DND-41 (cell line): Measurements from ENCODE around the gene CDC42SE2.
"Not testable (repeated sequence)": the region's sequence is repeated elsewhere in the genome, so short reads cannot be mapped to it uniquely, and the experiment has no call there.

Experiments used
- ATAC-seq: fragments of 200-7000 bp; cut with Tn5 transposase; 3 replicates; pipeline ENCODE4 v1.9.1; 2021; ENCODE audit warnings: low read depth; ENCODE audit not compliant: insufficient read depth
- DNase-seq: peaks from one replicate; pipeline ENCODE4 v3.0.0-alpha.2; 2020
- H2AFZ ChIP-seq: 2 replicates; pipeline ENCODE4 v1.6.0; 2012; ENCODE audit warnings: low read depth, low read length
- H3K27ac ChIP-seq: 2 replicates; pipeline ENCODE4 v1.5.1; 2012; ENCODE audit warnings: low read length, inconsistent platforms
- H3K27me3 ChIP-seq: fragments of 200-600 bp; sonication (generic); 2 replicates; pipeline ENCODE4 v1.6.0; 2012; ENCODE audit warnings: low read length, mild to moderate bottlenecking, inconsistent platforms; ENCODE audit not compliant: insufficient read depth, poor library complexity
- H3K36me3 ChIP-seq: 2 replicates; pipeline ENCODE4 v1.5.1; 2012; ENCODE audit warnings: low read length, inconsistent platforms; ENCODE audit not compliant: insufficient read depth
- H3K4me1 ChIP-seq: 2 replicates; pipeline ENCODE4 v1.5.1; 2012; ENCODE audit warnings: mild to moderate bottlenecking, low read length; ENCODE audit not compliant: insufficient read depth
- H3K4me2 ChIP-seq: 2 replicates; pipeline ENCODE4 v1.6.0; 2012; ENCODE audit warnings: mild to moderate bottlenecking, moderate library complexity, low read length, inconsistent platforms; ENCODE audit not compliant: insufficient read depth
- H3K4me3 ChIP-seq, 2 experiments: fragments of 200-600 bp in 1 of 2; shearing (Covaris generic) in 1 of 2; 2 replicates each; pipeline ENCODE4 v1.5.1; 2012 to 2016; ENCODE audit warnings: inconsistent platforms in 2 of 2, low read length in 2 of 2, mild to moderate bottlenecking in 2 of 2, low read depth in 1 of 2, moderate library complexity in 1 of 2
- H3K79me2 ChIP-seq: 2 replicates; pipeline ENCODE4 v1.6.0; 2012; ENCODE audit warnings: low read length, inconsistent platforms; ENCODE audit not compliant: insufficient read depth
- H3K9ac ChIP-seq: 2 replicates; pipeline ENCODE4 v1.6.0; 2012; ENCODE audit warnings: low read depth, mild to moderate bottlenecking, inconsistent platforms, low read length, moderate library complexity
- H3K9me3 ChIP-seq: 2 replicates; pipeline ENCODE4 v1.5.1; 2012; ENCODE audit warnings: low read length, moderate library complexity, mild to moderate bottlenecking, inconsistent platforms; ENCODE audit not compliant: insufficient read depth, severe bottlenecking
- H4K20me1 ChIP-seq: 2 replicates; pipeline ENCODE4 v1.6.0; 2012; ENCODE audit warnings: low read length; ENCODE audit not compliant: insufficient read depth
- EZH2 ChIP-seq: IDR thresholded peaks from 3 replicates; pipeline ENCODE4 v1.6.1; 2012; ENCODE audit warnings: borderline replicate concordance, low read depth, mild to moderate bottlenecking, moderate library complexity, low read length, inconsistent platforms; ENCODE audit not compliant: severe bottlenecking
- TF ChIP-seq, protein P1 (sequence below): IDR thresholded peaks from 2 replicates; pipeline ENCODE4 v1.5.1; 2012; ENCODE audit warnings: borderline replicate concordance, low read length, moderate library complexity, mild to moderate bottlenecking; ENCODE audit not compliant: poor library complexity, severe bottlenecking; ENCODE audit errors: extremely low read depth

CDC42SE2 gene

DNA sequence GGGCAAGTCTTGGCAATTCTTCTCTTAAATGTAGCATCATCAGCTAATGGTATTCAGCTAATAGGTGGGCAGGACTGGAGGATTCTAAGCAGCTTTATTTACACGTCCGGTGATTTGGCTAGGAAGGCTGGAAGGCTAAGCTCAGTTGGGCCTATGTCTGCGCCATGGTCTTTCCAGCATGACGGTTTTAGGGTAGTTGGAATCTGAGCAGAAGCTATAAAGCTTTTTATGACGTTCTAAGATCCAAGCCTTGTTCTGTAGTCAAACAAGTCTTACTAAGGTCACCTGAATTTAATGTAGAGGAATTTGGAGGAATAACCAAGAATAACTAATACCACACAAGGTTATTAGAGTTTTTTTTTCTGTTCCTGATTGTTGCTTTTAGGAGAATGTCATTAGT lies 66.2 kb downstream of the CDC42SE2 start:
- Histone ChIP-seq H3K4me3 (no peak overlapping the region), H3K27ac (no peak overlapping the region), H3K27me3 (no peaks in the 10 kb centered on the region), H4K20me1 (peaks cover 9% of the 10 kb centered on the region; the same call in 1 of the 2 replicates), H3K4me2 (no peak overlapping the region), H3K9ac (no peak overlapping the region), H3K79me2 (peaks cover 73% of the 10 kb centered on the region), H3K36me3 (peaks cover 13% of the 10 kb centered on the region; the same call in 1 of the 2 replicates), H3K9me3 (no peaks in the 10 kb centered on the region), H3K4me1 (no peaks in the 10 kb centered on the region), H2AFZ (no peak overlapping the region)
- ATAC-seq (no peak), DNase-seq (no peak)
- TF ChIP-seq EZH2: no peak
- TF ChIP-seq, protein P1, sequence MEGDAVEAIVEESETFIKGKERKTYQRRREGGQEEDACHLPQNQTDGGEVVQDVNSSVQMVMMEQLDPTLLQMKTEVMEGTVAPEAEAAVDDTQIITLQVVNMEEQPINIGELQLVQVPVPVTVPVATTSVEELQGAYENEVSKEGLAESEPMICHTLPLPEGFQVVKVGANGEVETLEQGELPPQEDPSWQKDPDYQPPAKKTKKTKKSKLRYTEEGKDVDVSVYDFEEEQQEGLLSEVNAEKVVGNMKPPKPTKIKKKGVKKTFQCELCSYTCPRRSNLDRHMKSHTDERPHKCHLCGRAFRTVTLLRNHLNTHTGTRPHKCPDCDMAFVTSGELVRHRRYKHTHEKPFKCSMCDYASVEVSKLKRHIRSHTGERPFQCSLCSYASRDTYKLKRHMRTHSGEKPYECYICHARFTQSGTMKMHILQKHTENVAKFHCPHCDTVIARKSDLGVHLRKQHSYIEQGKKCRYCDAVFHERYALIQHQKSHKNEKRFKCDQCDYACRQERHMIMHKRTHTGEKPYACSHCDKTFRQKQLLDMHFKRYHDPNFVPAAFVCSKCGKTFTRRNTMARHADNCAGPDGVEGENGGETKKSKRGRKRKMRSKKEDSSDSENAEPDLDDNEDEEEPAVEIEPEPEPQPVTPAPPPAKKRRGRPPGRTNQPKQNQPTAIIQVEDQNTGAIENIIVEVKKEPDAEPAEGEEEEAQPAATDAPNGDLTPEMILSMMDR: no peak

DNA sequence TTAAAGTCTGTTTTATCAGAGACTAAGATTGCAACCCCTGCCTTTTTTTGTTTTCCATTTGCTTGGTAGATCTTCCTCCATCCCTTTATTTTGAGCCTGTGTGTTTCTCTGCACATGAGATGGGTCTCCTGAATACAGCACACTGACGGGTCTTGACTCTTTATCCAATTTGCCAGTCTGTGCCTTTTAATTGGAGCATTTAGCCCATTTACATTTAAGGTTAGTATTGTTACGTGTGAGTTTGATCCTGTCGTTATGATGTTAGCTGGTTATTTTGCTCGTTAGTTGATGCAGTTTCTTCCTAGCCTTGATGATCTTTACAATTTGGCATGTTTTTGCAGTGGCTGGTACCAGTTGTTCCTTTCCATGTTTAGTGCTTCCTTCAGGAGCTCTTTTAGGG lies 71.9 kb downstream of the CDC42SE2 start:
- not testable (repeated sequence) for H3K27ac ChIP-seq, H3K9ac ChIP-seq, H4K20me1 ChIP-seq, H3K4me3 ChIP-seq, H3K4me1 ChIP-seq, H2AFZ ChIP-seq, ATAC-seq, DNase-seq, H3K27me3 ChIP-seq, H3K4me2 ChIP-seq
- Histone ChIP-seq H3K9me3 (peaks cover 14% of the 10 kb centered on the region), H3K36me3 (peaks cover 26% of the 10 kb centered on the region), H3K79me2 (peaks cover 64% of the 10 kb centered on the region)

DNA sequence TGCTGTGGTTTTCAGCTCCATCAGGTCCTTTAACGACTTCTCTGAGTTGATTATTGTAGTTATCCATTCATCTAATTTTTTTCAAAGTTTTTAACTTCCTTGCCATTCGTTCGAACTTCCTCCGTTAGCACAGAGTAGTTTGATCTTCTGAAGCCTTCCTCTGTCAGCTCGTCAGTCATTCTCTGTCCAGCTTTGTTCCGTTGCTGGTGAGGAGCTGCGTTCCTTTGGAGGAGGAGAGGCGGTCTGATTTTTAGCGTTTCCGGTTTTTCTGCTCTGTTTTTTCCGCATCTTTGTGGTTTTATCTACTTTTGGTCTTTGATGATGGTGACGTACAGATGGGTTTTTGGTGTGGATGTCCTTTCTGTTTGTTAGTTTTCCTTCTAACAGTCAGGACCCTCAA lies 72.9 kb downstream of the CDC42SE2 start:
- H4K20me1 ChIP-seq, H3K27ac ChIP-seq, H3K4me1 ChIP-seq, H3K9ac ChIP-seq, DNase-seq, H2AFZ ChIP-seq, H3K27me3 ChIP-seq, H3K4me3 ChIP-seq, H3K4me2 ChIP-seq, ATAC-seq: not testable (repeated sequence)
- H3K79me2 ChIP-seq: peaks cover 63% of the 10 kb centered on the region
- peaks cover 26% of the 10 kb centered on the region for H3K36me3 ChIP-seq
- peaks cover 14% of the 10 kb centered on the region for H3K9me3 ChIP-seq

DNA sequence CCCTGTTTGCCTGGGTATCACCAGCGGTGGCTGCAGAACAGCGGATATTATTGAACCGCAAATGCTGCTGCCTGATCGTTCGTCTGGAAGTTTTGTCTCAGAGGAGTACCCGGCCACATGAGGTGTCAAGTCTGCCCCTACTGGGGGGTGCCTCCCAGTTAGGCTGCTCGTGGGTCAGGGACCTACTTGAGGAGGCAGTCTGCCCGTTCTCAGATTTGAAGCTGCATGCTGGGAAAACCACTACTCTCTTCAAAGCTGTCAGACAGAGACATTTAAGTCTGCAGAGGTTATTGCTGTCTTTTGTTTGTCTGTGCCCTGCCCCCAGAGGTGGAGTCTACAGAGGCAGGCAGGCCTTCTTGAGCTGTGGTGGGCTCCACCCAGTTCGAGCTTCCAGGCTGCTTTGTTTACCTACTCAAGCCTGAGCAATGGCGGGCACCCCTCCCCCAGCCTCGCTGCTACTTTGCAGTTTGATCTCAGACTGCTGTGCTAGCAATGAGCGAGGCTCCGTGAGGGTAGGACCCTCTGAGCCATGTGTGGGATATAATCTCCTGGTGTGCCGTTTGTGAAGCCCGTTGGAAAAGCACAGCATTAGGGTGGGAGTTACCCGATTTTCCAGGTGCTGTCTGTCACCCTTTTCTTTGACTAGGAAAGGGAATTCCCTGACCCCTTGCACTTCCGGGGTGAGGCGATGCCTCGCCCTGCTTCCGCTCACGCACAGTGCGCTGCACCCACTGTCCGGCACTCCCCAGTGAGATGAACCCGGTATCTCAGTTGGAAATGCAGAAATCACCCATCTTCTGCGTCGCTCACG lies 73.6 kb downstream of the CDC42SE2 start:
- not testable (repeated sequence) for ATAC-seq, H3K27me3 ChIP-seq, H3K9ac ChIP-seq, DNase-seq, H4K20me1 ChIP-seq, H3K4me3 ChIP-seq, H3K27ac ChIP-seq, H3K4me1 ChIP-seq, H2AFZ ChIP-seq, H3K4me2 ChIP-seq
- Histone ChIP-seq H3K9me3 (peaks cover 14% of the 10 kb centered on the region), H3K79me2 (peaks cover 61% of the 10 kb centered on the region), H3K36me3 (peaks cover 26% of the 10 kb centered on the region)

DNA sequence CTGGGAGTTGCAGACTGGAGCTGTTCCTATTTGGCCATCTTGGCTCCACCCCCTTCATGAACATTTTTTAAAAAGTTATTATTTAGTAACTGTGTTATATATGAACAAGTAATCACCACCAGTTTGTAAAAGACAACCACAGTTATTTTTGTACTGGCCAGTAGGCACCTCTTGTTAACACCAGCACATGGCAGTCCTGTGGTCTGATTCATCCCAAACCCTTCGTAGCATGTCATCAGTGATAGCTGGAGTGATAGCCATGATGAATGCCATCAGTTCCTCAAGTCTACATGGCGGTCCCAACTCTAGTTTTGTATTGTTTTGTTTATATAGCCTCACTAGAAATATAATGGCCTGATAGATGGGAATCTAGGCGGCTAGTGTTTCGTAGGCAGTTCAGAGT lies 74.2 kb downstream of the CDC42SE2 start:
- ATAC-seq (no peak), DNase-seq (no peak)
- H3K4me1 ChIP-seq: no peaks in the 10 kb centered on the region
- TF ChIP-seq, protein P1: no peak
- no peak for TF ChIP-seq EZH2
- no peak overlapping the region for H3K4me2 ChIP-seq
- H3K27ac ChIP-seq: no peak overlapping the region
- peaks cover 61% of the 10 kb centered on the region for H3K79me2 ChIP-seq
- peaks cover 16% of the 10 kb centered on the region for H3K9me3 ChIP-seq
- H3K36me3 ChIP-seq: peaks cover 32% of the 10 kb centered on the region
- no peaks in the 10 kb centered on the region for H3K27me3 ChIP-seq
- H2AFZ ChIP-seq: no peak overlapping the region
- H3K4me3 ChIP-seq: no peak overlapping the region
- H3K9ac ChIP-seq: no peak overlapping the region
- no peaks in the 10 kb centered on the region for H4K20me1 ChIP-seq

DNA sequence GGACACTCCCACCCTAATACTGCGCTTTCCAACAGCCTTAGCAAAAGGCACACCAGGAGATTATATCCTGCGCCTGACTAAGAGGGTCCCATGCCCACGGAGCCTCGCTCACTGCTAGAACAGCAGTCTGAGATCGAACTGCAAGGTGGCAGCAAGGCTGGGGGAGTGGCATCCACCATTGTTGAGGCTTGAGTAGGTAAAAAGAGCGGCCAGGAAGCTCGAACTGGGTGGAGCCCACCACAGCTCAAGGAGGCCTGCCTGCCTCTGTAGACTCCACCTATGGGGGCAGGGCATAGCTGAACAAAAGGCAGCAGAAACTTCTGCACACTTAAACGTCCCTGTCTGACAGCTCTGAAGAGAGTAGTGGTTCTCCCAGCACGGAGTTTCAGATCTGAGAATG lies 80.4 kb downstream of the CDC42SE2 start:
- H3K9ac ChIP-seq, H3K27me3 ChIP-seq, H3K27ac ChIP-seq, H4K20me1 ChIP-seq, H2AFZ ChIP-seq, H3K4me2 ChIP-seq, H3K4me3 ChIP-seq, H3K4me1 ChIP-seq, ATAC-seq, DNase-seq: not testable (repeated sequence)
- H3K79me2 ChIP-seq: peaks cover 31% of the 10 kb centered on the region
- peaks cover 12% of the 10 kb centered on the region for H3K9me3 ChIP-seq
- peaks cover 26% of the 10 kb centered on the region for H3K36me3 ChIP-seq
